Muscle of back (tissue), 13 donors: Measurements from ENCODE around the gene PTBP1. TPM values are rescaled to one million over a fixed set of nuclear protein-coding genes. Genes with fewer than 3 reads are reported as not detected.

Source experiments
- DNase-seq, 3 donors: peaks; one replicate each; pipeline versions ENCODE4 v3.0.0 to v3.0.0-alpha.2; 2013
- long read RNA-seq, 9 donors: transcript quantifications; one replicate each; lab custom pipeline, GENCODE V29; 2026
- polyA plus RNA-seq, 10 donors: library from polyadenylated mRNA; unstranded; fragments of 120-200 nt; gene quantifications; one replicate each; pipeline ENCODE4 v1.2.1, GENCODE V29; 2013; ENCODE audit not compliant: insufficient read length in 10 of 10

PTBP1 gene
- polyA plus RNA-seq, result 100 to 1,000 TPM; 127 to 230 (median 138) TPM
- long read RNA-seq, donor 1, transcript PTBP1-203 (15 exons, 3,598 nt), result major isoform, 6 of 16 reads
- long read RNA-seq, donor 1, partial matches to known transcripts, result 5 of 16 reads
- long read RNA-seq, donor 1, other reads (novel, unspliced or antisense), result 0 of 16 reads
- long read RNA-seq, donor 2, partial matches to known transcripts, result 72 of 78 reads
- long read RNA-seq, donor 2, other reads (novel, unspliced or antisense), result 0 of 78 reads
- long read RNA-seq, donor 3, result 0 reads
- long read RNA-seq, donor 4, partial matches to known transcripts, result 0 of 4 reads
- long read RNA-seq, donor 4, other reads (novel, unspliced or antisense), result 0 of 4 reads
- long read RNA-seq, donor 5, partial matches to known transcripts, result 17 of 25 reads
- long read RNA-seq, donor 5, other reads (novel, unspliced or antisense), result 0 of 25 reads
- long read RNA-seq, donor 6, transcript PTBP1-203 (15 exons, 3,598 nt), result major isoform, 5 of 113 reads
- long read RNA-seq, donor 6, partial matches to known transcripts, result 105 of 113 reads
- long read RNA-seq, donor 6, other reads (novel, unspliced or antisense), result 0 of 113 reads
- long read RNA-seq, donor 7, transcript PTBP1-203 (15 exons, 3,598 nt), result major isoform, 7 of 10 reads
- long read RNA-seq, donor 7, partial matches to known transcripts, result 0 of 10 reads
- long read RNA-seq, donor 7, other reads (novel, unspliced or antisense), result 0 of 10 reads
- long read RNA-seq, donor 8, transcript PTBP1-203 (15 exons, 3,598 nt), result major isoform, 7 of 18 reads
- long read RNA-seq, donor 8, partial matches to known transcripts, result 8 of 18 reads
- long read RNA-seq, donor 8, other reads (novel, unspliced or antisense), result 0 of 18 reads
- long read RNA-seq, donor 9, partial matches to known transcripts, result 0 of 2 reads
- long read RNA-seq, donor 9, other reads (novel, unspliced or antisense), result 0 of 2 reads

DNA sequence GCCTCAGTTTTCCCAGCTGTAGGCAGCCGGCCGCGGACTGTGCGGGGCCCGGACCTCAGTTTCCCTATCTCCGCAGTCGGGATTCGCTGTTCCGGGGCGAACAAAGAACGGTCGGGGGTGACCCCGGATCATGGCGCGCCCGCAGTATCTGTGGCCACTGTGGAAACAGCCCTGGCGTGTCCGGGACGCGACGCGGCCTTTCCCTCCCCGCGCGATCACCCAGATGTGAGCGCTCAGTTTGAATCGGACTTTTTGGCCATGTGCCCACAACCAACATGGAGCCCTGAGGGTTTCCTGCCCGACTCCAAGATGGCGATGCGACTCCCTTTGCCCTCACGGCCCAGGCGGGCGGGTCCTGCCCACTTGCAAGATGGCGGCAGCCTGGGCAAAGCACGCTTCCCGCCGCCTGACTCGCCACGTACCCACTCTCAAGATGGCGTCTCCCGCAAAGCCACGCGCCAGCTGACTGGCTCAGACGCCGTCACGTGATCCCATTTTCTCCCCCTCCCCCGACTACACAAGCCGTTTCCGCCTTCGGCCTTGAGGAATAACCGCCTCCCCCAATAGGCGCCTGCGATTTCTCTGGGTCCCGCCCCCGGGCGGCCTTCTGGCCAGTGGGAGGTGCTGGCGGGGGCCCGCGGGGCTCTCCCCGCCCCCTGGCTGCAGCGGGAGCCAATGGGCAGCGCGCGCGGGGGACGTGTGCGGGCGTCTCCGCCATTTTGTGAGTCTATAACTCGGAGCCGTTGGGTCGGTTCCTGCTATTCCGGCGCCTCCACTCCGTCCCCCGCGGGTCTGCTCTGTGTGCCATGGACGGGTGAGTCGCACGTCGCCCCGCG, at the start of gene PTBP1:
TSS of gene PTBP1 (plus strand) at position 761 of the 836 bp plus-strand sequence. CDS start at position 807, 46 bp downstream.
- DNase-seq, result peak; percentile 100

DNA sequence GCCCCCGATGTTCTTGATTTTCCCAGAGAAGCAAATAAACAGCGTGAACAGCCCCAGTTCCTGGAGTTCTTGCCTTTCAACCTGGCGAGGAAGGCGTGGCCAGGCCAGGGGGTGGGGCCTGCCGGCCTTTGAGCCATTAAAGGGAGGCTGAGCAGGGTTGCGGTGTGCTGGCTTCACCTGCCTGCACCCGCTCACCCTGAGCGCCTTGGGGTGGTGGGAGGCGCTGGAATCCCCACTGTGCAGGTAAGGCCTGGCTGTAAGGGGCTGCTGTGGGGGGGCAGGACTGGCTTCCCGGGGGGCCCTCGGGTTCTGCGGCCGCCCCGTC, 49.0 kb upstream of the PTBP1 start:
- DNase-seq, result no peak

DNA sequence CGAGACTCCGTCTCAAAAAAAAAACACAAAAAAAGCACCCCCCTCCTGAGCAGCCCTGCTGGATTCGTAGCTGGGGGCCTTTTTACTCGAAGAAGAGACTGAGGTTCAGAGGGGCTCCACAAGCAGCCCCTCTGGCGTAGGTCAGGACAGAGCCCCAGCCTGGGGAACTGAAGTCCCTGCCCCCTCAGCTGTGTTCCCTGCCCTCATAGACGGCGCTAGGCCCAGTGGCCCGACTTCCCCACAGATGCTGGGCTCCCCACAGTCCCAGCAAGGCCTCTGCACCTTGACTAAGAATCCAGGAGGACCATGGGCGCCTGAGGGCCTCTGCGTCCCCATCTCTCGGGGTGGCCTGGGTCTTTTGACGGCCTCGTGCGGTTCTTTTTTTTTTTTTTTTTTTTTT, 47.4 kb upstream of the PTBP1 start:
- no peak for DNase-seq

DNA sequence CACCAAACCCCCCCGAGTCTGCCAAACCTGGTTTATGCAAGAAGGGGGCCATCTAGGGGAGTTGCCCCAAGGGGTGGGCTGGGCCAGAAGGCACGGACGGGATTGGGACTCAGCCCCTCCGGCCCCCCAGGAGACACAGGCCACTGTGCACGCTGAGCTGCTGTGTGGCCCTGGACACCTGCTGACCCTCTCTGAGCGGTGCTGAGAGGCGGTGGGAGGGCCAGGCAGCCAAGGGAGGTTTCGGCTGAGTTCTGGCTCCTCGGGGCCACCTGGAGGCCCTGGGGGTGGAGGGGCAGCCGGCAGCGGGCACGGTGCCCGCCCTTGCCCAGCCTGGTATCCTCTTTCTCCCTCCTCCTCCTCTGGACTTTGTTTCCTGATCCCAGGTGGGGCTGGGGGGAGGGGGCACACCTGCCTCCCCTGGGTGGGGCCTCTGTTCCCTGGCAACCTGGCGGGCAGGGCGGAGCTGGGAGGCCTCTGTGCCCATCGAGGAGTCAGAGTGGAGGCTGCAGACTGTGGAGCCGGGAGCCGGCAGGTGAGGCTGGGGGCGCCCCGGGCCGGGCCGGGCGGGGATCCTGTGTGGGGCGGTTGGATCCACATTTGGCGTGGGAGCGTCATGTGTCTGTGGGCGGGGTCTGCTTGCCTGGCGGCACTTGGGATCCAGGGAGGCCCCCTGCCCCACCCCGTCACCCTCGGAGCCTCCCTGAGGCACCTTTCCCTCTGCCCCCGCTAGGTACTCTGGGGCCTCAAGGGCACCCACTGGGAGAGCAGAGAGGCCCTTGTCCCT, 46.4 kb upstream of the PTBP1 start, which contains the start of gene MISP:
TSS of gene MISP (plus strand) at position 473 of the 784 bp plus-strand sequence. CDS start 5,835 bp downstream, outside the sequence.
- no peak for DNase-seq

DNA sequence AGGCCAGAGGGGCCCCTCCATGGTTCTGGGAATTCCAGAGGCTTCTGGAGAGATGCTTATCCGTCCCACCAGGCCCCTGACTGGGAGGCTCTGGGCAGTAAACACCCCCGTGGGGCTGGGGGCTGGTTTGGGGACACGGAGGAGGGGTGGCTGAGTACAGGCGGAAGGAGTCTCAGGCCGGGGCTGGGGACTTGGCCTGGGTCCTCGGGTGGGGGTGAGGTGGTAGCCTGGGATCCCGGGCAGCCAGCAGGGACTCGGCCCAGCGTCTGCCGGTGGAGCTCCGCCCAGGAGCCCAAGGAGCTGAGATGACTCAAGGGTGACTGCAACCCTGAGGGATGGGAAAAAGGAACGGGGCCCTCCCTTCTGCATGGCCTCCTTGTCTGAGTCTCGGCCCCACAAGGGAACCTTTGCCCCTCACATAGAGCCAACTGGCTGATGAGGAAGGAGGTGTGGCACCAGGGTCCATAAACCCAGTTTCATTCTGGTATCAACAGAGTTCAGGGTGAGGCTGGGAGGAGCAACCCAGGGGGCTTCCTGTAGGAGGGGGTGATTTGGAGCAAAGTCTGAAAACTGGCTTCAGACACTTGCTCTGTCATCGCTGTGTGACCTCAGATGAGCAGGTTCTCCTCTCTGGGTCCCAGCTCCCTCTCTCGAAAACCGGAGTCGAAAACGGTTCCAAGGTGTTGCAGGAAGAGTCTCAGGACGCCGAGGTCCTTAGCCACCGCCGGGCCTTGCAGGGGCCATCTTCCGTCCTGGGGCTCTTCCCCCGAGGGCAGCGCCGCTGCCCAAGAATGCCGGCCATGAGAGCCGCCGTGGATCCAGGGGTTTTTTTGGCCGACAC, 45.5 kb upstream of the PTBP1 start:
- DNase-seq, result peak in 1 of 3 donors; percentile 43

DNA sequence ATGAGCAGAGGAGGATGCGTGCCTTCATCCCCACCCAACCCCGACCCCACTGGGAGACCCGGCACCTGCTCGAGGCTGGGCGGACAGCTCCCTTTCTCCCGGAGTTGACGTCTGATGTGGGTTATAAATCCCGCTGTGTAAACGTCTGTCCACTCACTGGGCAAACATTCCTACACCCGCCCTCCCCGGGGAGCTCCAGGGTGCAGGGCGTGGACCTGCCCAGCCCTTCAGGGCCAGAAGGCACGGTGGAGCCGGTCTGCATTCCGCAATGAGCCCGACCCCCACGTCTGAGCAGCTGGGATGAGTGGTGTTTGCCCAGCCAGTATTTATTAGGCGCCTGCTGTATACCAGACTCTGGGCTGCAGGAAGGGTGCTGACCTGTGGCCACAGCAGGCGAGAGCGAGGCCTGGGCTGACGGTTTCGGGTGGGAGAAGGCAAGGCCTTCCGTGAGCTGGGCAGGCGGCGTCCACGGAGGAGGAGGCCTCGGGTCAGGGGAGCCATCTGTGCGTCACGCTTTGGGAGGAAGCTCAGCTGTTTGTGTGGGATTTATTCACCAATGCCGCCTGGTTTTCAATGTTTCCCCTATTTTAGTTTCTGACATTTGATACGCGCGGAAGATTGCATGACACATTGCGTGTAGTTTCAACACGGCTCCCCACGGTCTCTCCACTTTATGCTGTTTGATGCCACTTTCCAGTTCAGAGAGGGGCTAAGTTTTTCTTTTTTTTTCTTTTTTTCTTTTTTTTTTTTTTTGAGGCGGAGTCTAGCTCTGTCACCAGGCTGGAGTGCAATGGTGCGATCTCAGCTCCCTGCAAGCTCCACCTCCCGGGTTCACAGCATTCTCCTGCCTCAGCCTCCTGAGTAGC, 44.4 kb upstream of the PTBP1 start:
- peak; percentile 53 to 82 (median 57) for DNase-seq

DNA sequence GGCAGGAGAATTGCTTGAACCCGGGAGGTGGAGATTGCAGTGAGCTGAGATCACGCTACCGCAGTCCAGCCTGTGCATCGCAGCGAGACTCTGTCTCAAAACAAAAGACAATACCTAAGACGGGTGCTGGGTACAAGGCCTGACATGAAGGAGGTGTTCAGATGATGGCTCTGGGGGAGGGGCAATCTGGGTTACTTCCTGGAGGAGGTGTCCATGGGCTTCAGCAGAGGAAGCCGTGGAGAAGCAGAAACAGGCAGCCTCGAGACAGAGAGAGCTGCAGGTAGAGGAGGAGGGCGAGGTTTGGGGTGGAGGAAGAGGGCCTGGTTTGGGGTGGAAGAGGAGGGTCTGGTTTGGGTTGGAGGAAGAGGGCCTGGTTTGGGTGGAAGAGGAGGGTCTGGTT, 42.7 kb upstream of the PTBP1 start:
- DNase-seq, result no peak

DNA sequence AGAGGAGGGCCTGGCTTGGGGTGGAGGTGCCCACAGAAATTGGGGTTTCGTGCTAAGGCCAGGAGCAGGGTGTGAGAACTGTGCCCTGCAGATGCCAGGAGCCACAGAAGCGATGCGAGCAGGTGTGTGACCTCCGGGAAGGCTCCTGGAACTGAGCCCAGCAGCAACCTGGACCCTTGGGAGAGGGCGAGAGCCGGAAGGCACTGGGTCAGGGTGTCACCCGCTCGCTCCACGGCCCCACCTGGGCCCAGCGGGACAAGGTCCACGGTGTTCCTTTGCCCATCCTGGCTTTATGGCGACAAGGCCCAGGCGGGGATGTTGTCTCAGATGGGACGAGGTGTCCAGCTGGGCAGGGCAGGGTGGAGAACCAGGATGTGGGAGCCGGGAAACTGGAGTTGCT, 42.2 kb upstream of the PTBP1 start:
- no peak for DNase-seq

DNA sequence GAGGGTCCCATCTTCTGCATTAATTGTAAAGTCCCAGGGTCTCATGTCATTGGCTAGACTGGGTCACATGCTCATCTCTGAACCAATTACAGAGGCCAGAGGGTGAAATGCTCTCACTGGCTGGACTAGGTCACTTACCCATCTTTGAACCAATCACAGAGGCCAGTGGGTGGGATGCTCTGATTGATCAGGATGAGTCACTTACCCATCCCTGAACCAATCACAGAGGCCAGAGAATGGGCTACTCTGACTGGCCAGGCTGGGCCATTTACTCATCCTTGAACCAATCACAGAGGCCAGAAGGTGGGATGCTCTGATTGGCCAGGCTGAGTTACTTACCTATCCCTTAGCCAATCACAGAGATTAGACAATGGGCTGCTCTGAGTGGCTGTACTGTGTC, 41.0 kb upstream of the PTBP1 start:
- DNase-seq, result no peak

DNA sequence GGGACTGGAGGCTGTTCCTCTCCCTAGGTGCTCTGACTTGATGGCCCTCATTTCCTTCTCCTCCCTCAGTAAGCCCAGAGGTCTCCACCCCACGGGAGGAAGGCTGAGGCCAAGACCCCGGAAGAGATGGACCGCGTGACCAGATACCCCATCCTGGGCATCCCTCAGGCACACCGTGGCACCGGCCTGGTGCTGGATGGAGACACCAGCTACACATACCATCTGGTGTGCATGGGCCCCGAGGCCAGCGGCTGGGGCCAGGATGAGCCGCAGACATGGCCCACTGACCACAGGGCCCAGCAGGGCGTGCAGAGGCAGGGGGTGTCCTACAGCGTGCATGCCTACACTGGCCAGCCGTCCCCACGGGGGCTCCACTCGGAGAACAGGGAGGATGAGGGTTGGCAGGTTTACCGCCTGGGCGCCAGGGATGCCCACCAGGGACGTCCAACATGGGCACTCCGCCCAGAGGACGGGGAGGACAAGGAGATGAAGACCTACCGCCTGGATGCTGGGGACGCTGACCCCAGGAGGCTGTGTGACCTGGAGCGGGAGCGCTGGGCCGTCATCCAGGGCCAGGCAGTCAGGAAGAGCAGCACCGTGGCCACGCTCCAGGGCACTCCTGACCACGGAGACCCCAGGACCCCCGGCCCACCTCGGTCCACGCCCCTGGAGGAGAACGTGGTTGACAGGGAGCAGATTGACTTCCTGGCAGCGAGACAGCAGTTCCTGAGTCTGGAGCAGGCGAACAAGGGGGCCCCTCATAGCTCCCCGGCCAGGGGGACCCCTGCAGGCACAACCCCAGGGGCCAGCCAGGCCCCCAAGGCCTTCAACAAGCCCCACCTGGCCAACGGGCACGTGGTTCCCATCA, 40.2 kb upstream of the PTBP1 start:
- DNase-seq, result no peak

DNA sequence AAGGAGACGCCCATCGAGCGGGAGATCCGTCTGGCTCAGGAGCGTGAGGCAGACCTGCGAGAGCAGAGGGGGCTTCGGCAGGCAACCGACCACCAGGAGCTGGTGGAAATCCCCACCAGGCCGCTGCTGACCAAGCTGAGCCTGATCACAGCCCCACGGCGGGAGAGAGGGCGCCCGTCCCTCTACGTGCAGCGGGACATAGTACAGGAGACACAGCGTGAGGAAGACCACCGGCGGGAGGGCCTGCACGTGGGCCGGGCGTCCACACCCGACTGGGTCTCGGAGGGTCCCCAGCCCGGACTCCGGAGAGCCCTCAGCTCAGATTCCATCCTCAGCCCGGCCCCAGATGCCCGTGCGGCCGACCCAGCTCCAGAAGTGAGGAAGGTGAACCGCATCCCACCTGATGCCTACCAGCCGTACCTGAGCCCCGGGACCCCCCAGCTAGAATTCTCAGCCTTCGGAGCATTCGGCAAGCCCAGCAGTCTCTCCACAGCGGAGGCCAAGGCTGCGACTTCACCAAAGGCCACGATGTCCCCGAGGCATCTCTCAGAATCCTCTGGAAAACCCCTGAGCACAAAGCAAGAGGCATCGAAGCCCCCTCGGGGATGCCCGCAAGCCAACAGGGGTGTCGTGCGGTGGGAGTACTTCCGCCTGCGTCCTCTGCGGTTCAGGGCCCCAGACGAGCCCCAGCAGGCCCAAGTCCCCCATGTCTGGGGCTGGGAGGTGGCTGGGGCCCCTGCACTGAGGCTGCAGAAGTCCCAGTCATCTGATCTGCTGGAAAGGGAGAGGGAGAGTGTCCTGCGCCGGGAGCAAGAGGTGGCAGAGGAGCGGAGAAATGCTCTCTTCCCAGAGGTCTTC, 39.2 kb upstream of the PTBP1 start:
- DNase-seq, result no peak

DNA sequence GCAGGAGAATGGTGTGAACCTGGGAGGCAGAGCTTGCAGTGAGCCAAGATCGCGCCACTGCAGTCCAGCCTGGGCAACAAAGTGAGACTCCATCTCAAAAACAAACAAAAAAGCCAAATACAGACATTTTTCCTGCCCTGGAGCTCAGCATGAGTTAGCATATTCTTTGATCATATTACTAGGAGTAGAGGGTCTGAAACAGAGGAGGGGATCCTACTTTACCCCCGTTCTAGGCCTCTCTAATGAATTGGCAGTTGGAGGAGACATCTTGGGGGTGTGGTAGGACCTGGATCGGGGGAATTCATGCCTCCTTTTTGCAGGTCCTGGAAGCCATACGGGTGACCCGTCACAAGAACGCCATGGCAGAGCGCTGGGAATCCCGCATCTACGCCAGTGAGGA, 34.1 kb upstream of the PTBP1 start:
- DNase-seq, result no peak

DNA sequence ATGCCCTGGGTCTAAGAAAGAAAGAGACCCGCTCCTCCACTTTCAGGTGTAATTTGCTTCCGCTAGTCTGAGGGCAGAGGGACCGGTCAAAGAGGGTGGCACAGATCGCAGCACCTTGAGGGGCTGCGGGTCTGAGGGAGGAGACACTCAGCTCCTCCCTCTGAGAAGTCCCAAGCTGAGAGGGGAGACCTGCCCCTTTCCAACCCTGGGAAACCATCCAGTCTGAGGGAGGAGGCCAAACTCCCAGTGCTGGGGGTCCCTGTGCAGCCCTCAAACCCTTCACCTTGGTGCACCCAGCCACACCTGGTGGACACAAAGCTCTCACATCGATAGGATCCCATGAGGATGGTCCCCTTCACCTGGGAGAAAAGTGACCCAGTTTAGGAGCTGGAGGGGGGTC, 33.4 kb upstream of the PTBP1 start:
- DNase-seq, result no peak

DNA sequence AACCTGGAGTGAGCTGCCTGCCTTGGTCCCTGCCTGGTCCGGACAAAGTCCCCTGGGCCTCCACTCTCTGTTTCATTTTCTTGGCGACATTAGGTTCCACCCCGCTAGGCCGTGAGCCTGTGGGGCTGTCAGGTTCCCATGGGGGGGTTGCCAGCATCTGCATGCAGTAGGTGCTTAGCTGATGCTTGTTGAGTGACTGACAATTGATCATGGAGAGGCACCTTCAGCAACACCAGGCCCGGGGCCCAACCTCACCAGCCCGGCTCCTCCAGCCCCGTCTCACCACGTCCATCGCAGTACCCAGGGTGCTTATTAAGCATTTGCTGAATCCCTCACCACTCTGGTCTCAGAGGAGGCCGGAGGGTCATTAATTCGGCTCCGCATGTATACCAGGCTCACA, 33.0 kb upstream of the PTBP1 start:
- no peak for DNase-seq

DNA sequence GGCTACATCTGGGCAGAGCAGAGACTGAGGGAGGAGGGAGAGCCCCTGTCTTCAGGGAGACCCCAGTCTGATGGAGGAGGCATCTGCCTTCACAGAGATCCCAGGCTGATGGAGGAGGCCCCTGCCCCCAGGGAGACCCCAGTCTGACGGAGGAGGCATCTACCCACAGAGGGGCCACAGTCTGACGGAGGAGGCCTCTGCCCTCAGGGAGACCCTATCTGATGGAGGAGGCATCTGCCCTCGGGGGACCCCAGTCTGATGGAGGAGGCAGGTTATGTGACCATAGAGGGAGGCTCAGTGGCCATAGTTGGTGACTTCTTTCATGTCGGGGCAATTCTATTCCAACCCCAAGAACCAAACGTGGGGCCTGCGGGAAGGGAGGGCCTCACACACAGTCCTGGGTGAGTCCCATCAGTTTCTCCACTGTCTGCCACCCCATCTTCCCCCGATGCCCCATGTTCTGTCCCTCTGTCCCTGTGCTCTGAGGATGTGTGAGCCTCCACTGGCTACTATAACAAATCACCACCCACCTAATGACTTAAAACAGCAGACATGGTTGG, 32.0 kb upstream of the PTBP1 start:
- DNase-seq, result no peak

DNA sequence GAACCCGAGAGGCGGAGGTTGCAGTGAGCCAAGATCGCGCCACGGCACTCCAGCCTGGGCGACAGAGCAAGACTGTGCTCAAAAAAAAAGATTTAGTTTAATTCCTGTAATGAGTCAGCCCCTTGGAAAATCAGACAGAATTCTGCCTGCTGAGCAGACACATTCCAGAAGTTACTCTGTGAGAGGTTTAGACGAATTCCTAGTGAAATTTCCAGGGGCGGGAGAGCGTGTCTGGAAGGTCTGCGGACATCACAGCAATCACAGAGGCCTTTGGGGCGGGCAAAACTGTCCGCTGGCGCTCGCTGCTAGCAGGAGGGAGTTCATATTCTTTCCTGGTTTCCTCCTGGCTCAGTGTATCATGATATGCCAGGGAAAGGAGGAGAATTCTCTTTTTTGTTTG, 28.8 kb upstream of the PTBP1 start:
- peak; percentile 40 to 66 (median 63) for DNase-seq

DNA sequence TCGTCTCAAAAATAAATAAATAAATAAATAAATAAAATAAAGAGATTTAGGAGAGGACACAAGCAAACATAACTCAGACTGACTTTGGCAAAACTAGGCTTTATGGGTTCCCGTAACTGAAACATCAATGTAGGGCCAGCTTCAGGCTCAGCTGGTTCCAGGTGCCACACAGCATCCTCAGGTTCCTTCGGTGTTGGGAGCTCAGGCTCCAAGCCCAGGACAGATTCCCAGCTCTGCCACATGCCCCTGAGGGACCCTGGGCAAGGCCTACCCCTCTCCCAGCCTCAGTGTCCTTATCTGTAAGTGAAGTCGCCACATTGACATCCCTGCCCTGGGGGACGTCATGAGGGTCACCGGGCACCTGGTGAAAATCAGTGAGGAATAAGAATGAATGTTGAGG, 27.6 kb upstream of the PTBP1 start:
- DNase-seq, result no peak
